ENCODE data around the gene SMCHD1.

DNA sequence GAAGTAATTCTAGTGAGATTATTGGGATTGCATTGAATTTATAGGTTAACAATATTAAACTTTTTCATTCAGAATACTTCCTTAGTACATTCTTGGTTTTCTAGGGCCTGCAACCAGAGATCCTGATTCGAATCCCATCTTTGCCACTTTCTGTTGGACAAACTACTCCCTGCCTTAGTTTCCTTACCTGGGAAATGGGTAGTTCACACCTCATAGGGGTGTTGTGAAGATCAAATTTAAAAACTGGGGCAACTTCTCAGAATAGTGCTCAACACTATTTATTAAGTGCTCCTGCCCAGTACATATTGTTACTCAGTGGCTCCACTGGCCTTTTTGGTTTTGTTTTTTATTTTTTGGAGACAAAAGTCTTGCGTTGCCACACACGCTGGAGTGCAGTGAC, 43.5 kb downstream of the SMCHD1 start:
- TF ChIP-seq RNF2 (IDR thresholded peaks at IDR 0.05; ENCODE audit: borderline replicate concordance, low read depth) (no peak), MYC (IDR thresholded peaks at IDR 0.05; ENCODE audit: borderline replicate concordance, low read length) (no peak), POLR2AphosphoS2 (conservative IDR thresholded peaks at IDR 0.05; ENCODE audit: low read length) (no peak)

All from A549 (cell line).